Activated CD4-positive, alpha-beta T cell treated with anti-CD3 and anti-CD28 coated beads, Interleukin-2, Interleukin-4, amounts not matched to agents 100 ng/mL and 50 ng/mL, durations not matched to agents 16 hours and 8 hours (primary cell): Measurements from ENCODE around the gene VDR.

Experiments
- DNase-seq: peaks from one replicate; pipeline ENCODE4 v3.0.0-alpha.2; 2020; ENCODE audit warnings: low spot score

VDR gene

GRCh38 chr12:47930634-47931033 lies 25.8 kb upstream of the VDR start:
- DNase-seq = no peak

- no peak for DNase-seq
These were observed 22.6 kb upstream of the VDR start for GRCh38 chr12:47927346-47927745.

GRCh38 chr12:47921907-47922306 lies 17.1 kb upstream of the VDR start:
- DNase-seq = no peak

GRCh38 chr12:47920913-47921312 lies 16.1 kb upstream of the VDR start:
- DNase-seq = no peak

- no peak for DNase-seq
These were observed 8.3 kb upstream of the VDR start for GRCh38 chr12:47913081-47913480.

GRCh38 chr12:47912556-47912955 lies 7.8 kb upstream of the VDR start:
- no peak for DNase-seq

GRCh38 chr12:47910981-47911380 lies 6.2 kb upstream of the VDR start:
- DNase-seq = no peak

GRCh38 chr12:47910486-47910885 lies 5.7 kb upstream of the VDR start:
- DNase-seq = no peak

GRCh38 chr12:47909839-47910465 lies 5.2 kb upstream of the VDR start:
- DNase-seq = no peak

GRCh38 chr12:47908738-47909137 lies 3.9 kb upstream of the VDR start:
- DNase-seq = no peak

GRCh38 chr12:47907851-47908454 lies 3.2 kb upstream of the VDR start:
- no peak for DNase-seq

GRCh38 chr12:47903927-47904712 lies 674 bp downstream of the VDR start:
- peak; percentile 79 for DNase-seq

- DNase-seq = peak; percentile 36
These were observed 1.6 kb downstream of the VDR start for GRCh38 chr12:47903151-47903611.

GRCh38 chr12:47902131-47902639 lies 2.6 kb downstream of the VDR start:
- DNase-seq = no peak

- no peak for DNase-seq
These were observed 3.1 kb downstream of the VDR start for GRCh38 chr12:47901718-47902093.

- no peak for DNase-seq
These were observed 3.6 kb downstream of the VDR start for GRCh38 chr12:47901063-47901717.

- DNase-seq = no peak
These were observed 4.4 kb downstream of the VDR start for GRCh38 chr12:47900131-47901062.

- DNase-seq = no peak
These were observed 5.3 kb downstream of the VDR start for GRCh38 chr12:47899466-47899865.

- no peak for DNase-seq
These were observed 8.2 kb downstream of the VDR start for GRCh38 chr12:47896633-47897032.

GRCh38 chr12:47896022-47896421 lies 8.8 kb downstream of the VDR start:
- DNase-seq = no peak

- DNase-seq = no peak
These were observed 10.1 kb downstream of the VDR start for GRCh38 chr12:47894652-47895051.
